Osteocyte (in vitro differentiated cells): ENCODE results near the gene NIPAL3. TPM values are rescaled to one million over a fixed set of nuclear protein-coding genes. Genes with fewer than 3 reads are reported as not detected.

ENCODE experiments used
- DNase-seq: peaks from one replicate; pipeline ENCODE4 v3.0.0; 2021; ENCODE audit warnings: mixed read lengths; ENCODE audit not compliant: unreplicated experiment; ENCODE audit errors: extremely low spot score
- H3K27ac Mint-ChIP-seq: one replicate; pipeline ENCODE4 v1.8.0; 2021; ENCODE audit warnings: mild to moderate bottlenecking, mixed read lengths; ENCODE audit not compliant: unreplicated experiment
- H3K27me3 Mint-ChIP-seq: one replicate; pipeline ENCODE4 v1.8.0; 2021; ENCODE audit warnings: mixed read lengths; ENCODE audit not compliant: unreplicated experiment
- H3K36me3 Mint-ChIP-seq: one replicate; pipeline ENCODE4 v1.8.0; 2021; ENCODE audit warnings: mixed read lengths; ENCODE audit not compliant: unreplicated experiment
- H3K4me1 Mint-ChIP-seq: one replicate; pipeline ENCODE4 v1.8.0; 2021; ENCODE audit warnings: mixed read lengths; ENCODE audit not compliant: unreplicated experiment
- H3K4me3 Mint-ChIP-seq: one replicate; pipeline ENCODE4 v1.8.0; 2021; ENCODE audit warnings: mild to moderate bottlenecking, moderate library complexity, mixed read lengths; ENCODE audit not compliant: unreplicated experiment
- H3K9me3 Mint-ChIP-seq: one replicate; pipeline ENCODE4 v1.8.0; 2021; ENCODE audit warnings: mixed read lengths; ENCODE audit not compliant: unreplicated experiment
- total RNA-seq: library from RNA; stranded (reverse); gene quantifications from 2 replicates; pipeline ENCODE4 v1.2.1, GENCODE V29; 2021
- TF ChIP-seq, protein P1 (sequence below): fragments of 200-600 bp; sonication (generic); IDR thresholded peaks from 2 replicates; pipeline ENCODE4 v1.5.0; 2021; ENCODE audit warnings: antibody characterized with exemption, mild to moderate bottlenecking, moderate library complexity

Gene NIPAL3
- total RNA-seq, 1 donor from 2014 or later, result 25.8 TPM

DNA sequence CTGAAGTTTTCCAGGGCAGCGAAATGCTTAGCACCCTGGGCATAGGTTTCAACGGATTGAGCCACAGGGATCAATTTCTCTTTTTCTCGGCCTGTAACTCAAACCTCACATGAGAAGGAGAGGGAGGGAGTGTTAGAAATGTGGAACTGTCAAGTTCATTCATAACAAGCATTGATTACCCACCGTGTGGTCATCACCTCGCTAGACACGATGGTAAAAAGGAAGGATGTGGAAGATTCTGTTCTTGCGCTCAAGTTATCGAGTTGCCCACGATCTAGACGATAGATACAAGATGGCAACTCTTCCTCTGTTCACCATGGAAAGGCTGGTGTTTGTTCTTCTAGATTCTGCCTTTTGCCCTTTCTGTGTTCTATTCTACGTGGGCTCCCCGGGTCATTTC, 83.0 kb downstream of the NIPAL3 start:
- H3K4me3 Mint-ChIP-seq, result no peak overlapping the region
- H3K36me3 Mint-ChIP-seq, result no peaks in the 10 kb centered on the region
- H3K27me3 Mint-ChIP-seq, result peaks cover 9% of the 10 kb centered on the region
- H3K4me1 Mint-ChIP-seq, result peaks cover 11% of the 10 kb centered on the region
- TF ChIP-seq, protein P1, sequence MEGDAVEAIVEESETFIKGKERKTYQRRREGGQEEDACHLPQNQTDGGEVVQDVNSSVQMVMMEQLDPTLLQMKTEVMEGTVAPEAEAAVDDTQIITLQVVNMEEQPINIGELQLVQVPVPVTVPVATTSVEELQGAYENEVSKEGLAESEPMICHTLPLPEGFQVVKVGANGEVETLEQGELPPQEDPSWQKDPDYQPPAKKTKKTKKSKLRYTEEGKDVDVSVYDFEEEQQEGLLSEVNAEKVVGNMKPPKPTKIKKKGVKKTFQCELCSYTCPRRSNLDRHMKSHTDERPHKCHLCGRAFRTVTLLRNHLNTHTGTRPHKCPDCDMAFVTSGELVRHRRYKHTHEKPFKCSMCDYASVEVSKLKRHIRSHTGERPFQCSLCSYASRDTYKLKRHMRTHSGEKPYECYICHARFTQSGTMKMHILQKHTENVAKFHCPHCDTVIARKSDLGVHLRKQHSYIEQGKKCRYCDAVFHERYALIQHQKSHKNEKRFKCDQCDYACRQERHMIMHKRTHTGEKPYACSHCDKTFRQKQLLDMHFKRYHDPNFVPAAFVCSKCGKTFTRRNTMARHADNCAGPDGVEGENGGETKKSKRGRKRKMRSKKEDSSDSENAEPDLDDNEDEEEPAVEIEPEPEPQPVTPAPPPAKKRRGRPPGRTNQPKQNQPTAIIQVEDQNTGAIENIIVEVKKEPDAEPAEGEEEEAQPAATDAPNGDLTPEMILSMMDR, result no peak
- DNase-seq, result no peak
- H3K27ac Mint-ChIP-seq, result no peak overlapping the region
- no peaks in the 10 kb centered on the region for H3K9me3 Mint-ChIP-seq

DNA sequence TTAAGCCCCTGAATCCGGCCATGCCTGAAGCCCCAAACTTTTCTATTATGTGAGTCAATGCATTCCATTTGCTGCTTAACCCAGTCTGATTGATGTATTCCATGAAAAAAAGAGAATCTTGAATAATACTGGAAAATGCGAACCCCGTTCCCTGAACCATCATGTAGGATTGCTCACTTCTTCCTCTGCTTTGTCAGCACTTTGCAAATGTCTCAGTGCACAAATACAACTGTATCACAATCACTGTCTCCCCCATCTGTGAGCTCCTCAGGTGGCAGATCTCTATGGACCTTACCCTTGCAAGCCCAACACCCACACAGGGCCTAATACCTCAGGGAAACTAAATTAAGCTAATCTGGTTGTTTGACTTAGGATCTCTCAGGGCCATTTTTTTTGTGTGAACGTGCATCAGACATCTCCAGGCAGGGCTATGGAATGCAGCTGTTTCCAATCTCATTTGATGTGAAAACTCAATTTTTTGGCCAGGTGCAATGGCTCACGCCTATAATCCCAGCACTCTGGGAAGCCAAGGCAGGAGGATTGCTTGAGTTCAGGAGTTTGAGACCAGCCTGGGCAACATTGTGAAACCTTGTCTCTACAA, 84.9 kb downstream of the NIPAL3 start:
- peaks cover 9% of the 10 kb centered on the region for H3K27me3 Mint-ChIP-seq
- TF ChIP-seq, protein P1, result no peak
- H3K9me3 Mint-ChIP-seq, result no peaks in the 10 kb centered on the region
- DNase-seq, result no peak
- no peak overlapping the region for H3K4me3 Mint-ChIP-seq
- no peak overlapping the region for H3K27ac Mint-ChIP-seq
- H3K36me3 Mint-ChIP-seq, result no peaks in the 10 kb centered on the region
- peaks cover 21% of the 10 kb centered on the region for H3K4me1 Mint-ChIP-seq

DNA sequence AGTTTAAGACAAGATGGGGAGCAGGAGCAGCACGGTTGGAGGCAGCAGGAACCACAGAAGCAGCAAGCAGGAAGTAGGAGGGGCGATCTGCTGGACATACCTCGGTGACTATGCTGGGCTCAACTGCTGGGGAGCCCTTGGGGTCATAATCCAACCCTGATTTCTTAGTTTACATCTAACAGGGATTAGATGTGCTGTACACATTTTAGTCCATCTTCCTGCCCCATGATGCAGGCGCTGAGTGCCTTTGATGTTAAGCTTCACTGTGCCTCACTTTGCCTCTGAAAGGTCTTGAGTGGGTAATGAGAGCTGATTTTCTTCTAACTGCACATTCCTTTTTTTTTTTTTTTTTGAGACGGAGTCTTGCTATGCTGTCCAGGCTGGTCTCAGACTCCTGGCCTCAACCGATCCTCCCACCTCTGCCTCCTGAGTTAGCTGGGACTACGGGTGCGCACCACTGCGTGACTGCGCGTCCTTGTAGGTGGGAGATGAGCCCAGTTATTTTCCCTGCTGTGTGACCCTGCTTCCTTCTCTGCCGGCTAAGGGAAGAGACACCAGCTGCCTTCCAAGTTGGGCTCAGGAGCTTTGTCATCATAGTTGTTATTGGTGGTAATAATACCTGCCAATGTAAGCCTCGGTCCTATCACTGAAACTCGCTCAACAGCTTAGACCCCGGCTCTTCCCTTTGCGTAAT, 85.9 kb downstream of the NIPAL3 start:
- TF ChIP-seq, protein P1, result no peak

DNA sequence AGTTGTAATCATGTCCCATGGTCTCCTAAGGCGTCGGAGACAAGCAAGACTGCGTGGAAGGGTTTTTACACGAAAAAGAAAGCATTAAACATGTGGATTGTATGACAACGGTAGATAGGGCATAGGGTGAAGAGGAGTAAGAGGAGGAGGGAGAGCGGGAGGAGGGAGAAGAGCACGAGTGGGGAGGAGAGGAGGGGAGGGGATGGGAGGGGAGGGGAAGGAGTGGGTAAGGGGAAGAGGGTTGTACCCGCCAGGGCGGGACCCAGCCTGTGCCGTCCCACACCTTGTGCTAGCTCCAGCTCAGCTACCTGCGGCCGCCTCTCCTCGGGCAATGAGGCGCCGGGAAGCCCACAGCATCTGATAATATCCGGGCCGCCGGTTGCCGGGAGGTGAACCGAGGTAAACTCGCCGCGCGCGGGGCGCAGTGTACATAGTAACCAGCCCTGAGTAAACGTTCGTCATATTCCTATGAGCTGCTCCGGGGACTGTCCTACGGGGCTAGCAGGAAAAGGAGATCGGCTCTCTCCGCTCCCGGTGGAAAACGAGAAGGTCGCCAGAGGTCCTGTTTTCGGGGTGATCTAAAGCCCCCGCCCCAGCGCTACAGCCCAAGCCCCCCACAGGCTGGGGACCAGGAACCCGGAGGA, 86.6 kb downstream of the NIPAL3 start:
- Mint-ChIP-seq H3K9me3 (no peaks in the 10 kb centered on the region), H3K36me3 (no peaks in the 10 kb centered on the region), H3K4me3 (peak overlapping the region; percentile 80), H3K27ac (peak overlapping the region; percentile 77), H3K27me3 (peaks cover 5% of the 10 kb centered on the region), H3K4me1 (peaks cover 21% of the 10 kb centered on the region)
- DNase-seq, result peak; percentile 86
- TF ChIP-seq, protein P1, result no peak

More for the DNA sequence above, 85.9 kb downstream of the NIPAL3 start:
- Mint-ChIP-seq H3K27me3 (peaks cover 7% of the 10 kb centered on the region), H3K4me1 (peaks cover 21% of the 10 kb centered on the region), H3K9me3 (no peaks in the 10 kb centered on the region), H3K36me3 (no peaks in the 10 kb centered on the region), H3K27ac (peak overlapping the region; percentile 77), H3K4me3 (peak overlapping the region; percentile 80)
- no peak for DNase-seq

DNA sequence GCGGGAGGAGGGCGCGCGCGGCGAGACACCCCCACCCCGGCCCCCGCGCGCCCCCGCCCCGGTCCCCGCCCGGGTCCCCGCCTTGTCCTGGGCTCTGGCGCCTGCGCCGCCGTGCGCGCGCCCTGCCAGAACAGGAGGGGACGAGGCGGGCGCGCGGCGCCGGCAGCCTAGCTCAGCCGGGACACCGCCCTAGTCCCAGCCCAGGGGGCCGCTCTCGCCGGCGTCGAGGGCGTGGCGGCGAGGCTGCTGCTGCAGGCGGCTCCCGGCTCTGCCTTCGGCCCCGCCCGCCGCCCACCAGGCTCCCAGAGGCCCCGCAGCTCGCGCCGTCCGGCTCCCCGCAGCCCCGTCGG, 87.1 kb downstream of the NIPAL3 start, which contains the start of gene RCAN3:
RCAN3 (plus strand) TSS at position 128 of the 350 bp plus-strand sequence. CDS start 11,537 bp downstream, outside the sequence.
- no peaks in the 10 kb centered on the region for H3K36me3 Mint-ChIP-seq
- peak; percentile 94 for DNase-seq
- H3K9me3 Mint-ChIP-seq, result no peaks in the 10 kb centered on the region
- peaks cover 5% of the 10 kb centered on the region for H3K27me3 Mint-ChIP-seq
- TF ChIP-seq, protein P1, result no peak
- H3K27ac Mint-ChIP-seq, result peak within 1 kb of the TSS; percentile 78
- peak within 1 kb of the TSS; percentile 82 for H3K4me3 Mint-ChIP-seq
- H3K4me1 Mint-ChIP-seq, result peaks cover 21% of the 10 kb centered on the region
